HS-5 (cell line): ENCODE measurements around the gene FTHL17.

ENCODE experiments used
- DNase-seq: peaks from one replicate; pipeline ENCODE4 v3.0.0-alpha.2; 2012; ENCODE audit warnings: low read depth

Gene FTHL17

DNA sequence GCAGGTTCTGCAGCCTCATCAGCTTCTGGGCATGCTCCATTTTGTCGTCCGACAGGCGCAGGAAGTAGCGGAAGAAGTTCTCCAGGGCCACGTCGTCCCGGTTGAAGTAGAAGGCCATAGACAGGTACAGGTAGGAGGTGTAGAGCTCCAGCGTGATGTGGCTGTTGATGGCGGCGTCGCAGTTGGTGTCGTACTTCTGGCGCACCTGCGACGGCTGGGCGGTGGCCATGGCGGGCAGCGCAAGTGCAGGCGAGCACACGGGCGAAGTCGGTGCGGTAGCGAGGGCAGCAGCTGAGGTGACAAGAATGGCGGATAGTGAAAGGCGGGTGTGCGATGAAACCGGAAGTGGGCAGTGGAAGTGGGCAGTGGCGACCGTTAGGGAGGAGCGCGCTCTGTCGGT is at the start of gene FTHL17:
Gene FTHL17, minus strand, starts transcription at position 317 of the 400 bp plus-strand sequence. Its CDS starts 88 bp downstream, at position 229.
- no peak for DNase-seq

DNA sequence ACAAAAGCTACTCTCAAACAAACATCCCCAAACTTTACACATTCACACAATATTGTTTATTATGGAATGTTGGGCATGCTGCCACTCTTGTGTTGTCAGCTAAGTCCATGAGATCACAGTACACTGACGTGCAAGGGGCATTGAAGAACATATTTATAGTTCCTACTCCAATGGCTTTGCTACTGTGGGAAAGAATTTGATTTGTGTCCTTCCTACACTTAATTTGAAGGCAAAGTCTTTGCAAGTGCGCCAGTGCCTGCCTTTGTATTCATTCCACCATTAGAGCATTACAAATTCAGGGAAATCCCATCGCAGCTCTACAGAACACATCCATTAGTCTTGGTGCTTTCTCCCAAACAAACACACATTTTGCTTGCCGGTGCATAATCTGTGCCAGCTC is 45.4 kb upstream of the FTHL17 start:
- no peak for DNase-seq

DNA sequence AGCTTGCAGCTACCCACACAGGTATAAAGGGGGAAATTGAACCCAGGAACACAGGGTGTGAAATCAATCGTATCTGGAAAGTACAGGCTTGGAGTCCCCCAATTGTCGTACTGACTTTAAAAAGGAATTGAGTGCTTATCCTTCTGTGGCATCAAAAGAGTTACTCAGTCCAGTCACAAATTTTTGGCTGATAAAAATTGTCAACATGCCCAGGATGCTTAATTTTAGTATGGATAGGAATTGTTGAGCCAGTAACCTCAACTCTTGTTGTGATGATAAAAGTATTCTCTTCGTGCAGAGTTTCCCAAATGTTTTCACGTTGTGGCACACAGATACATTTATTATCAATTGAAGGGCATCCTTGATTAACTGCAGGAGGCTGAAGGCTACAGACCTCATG is 43.6 kb upstream of the FTHL17 start:
- DNase-seq = no peak

DNA sequence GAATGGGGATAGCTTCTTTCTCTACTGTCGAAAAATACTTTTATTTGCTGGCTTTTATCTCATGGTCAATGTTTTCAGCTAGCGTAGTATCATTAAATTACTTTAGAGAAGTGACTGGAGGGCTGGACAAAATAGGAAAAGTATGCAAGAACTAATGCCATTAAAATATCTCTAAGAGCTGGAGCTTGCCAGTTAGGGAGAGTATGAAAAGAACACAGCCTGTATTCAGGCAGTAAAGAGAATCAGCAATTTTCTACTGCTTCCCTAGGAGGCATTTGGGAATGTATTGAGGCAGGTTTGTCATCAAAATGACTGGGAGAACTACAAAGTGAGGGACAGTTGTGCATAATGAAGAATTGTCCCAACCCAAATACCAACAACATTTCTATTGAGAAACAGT is 43.0 kb upstream of the FTHL17 start:
- DNase-seq = no peak

DNA sequence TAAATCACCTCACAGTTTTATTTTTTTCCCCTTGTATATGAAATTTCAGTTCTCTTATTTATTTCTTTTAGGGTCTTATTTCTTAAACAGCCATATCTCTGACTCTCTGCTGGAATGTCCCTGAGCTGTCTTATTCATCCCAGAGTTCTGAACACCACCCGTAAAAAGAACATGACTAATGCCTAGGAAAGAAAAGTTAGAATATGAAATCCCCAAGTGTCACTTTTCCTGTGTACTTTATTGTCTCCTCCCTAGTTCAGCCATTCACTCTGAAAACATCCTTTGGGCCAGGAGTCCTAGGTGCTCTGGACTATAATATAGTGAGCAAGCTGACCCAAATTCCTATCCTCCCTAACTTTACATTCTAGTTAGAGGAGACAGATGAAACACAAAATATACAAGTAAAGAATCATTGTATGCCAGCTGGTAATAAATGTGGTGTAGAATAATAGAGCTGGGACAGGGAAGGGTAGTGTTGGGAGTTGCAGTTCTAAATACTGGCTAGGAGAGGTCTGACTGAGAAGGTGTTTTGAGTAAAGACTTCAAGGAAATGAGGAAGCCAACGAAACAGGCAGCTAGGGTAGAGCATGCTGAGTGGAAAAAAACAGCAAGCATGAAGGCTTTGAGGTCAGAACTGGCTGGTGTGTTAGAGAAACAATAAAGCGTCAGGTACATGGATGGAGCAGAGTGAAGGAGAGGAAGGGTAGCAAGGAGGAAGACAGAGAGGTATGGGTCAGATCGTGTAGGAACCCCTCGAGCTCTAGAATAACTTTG is 40.6 kb upstream of the FTHL17 start:
- no peak for DNase-seq

DNA sequence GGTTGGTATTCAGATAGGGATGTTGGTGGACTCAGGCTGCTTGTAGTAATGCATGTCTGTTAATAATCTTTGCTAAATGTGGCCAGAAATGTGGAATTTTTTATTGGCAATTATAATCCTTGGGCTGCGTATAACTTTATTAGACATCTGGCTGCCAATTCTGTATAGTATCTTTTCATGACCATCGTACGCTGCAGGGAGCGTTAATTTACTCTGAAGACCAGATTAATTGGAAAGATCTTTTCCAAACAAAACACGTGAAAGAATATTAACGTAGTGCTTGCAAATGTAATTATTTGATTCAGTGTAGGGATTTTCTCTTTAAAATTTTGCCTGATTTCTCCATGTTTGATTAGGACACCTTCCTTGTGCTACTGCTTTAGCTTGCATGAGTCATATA is 38.8 kb upstream of the FTHL17 start:
- DNase-seq = no peak

DNA sequence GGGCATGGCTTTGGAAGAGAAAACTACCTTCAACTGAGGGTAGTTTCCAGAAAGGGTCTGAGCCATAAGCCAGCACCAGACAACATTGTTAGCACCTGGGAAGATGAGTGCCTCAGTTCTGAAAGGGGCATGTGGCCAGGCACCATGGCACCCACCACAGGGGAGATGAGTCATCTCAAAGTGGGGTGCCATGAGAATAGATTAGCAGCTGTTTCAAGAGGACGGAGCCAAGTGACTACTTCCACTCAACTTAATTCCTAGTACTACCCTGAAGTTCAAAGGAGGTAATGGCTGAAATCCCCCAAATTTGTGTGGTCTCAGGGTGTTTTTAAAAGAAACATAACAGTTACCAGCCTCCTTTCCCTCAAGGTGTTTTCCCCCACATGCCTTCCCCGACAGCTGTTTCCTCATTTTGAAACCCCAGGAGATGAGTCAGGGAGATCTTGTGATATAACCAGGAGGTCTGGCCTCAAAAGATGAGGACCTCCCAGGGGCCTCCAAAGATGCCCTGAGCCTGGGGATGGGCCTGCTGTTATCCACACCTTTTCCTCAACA is 27.8 kb upstream of the FTHL17 start:
- no peak for DNase-seq

DNA sequence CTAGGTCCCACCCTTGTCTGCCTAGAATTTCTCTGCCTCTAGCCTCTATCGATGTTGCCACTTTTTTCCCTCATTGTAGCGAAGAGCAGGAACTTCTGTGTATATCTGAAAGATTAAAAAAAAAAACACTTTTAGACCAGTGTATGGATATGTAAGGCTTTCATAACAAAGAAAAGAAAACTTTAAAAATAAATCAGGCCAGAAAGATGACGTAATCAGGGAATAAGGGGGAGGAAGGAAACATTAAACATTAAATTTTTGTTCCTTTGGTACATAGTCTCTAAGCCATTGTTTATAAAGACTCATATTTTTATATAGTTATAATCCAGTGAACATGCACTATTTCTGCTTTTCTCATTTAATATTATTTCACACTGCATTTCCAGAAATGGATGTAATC is 26.2 kb upstream of the FTHL17 start:
- no peak for DNase-seq

DNA sequence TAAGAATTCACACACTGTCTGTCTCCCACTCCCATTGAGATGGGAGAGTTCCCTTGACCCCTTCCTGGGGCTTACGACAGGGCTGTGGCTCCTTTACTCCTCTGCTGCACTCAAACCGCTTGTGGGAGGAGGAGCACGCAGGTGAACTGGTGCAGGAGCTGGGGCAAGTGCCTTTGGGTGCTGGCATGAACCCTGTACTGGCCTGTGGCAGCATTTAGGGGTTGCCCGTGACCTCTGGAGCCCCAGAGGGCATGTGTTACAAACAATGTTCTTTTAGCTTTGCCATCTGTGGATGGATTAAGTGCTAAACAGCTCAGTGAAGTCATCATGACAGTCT is 21.8 kb upstream of the FTHL17 start:
- DNase-seq = no peak

DNA sequence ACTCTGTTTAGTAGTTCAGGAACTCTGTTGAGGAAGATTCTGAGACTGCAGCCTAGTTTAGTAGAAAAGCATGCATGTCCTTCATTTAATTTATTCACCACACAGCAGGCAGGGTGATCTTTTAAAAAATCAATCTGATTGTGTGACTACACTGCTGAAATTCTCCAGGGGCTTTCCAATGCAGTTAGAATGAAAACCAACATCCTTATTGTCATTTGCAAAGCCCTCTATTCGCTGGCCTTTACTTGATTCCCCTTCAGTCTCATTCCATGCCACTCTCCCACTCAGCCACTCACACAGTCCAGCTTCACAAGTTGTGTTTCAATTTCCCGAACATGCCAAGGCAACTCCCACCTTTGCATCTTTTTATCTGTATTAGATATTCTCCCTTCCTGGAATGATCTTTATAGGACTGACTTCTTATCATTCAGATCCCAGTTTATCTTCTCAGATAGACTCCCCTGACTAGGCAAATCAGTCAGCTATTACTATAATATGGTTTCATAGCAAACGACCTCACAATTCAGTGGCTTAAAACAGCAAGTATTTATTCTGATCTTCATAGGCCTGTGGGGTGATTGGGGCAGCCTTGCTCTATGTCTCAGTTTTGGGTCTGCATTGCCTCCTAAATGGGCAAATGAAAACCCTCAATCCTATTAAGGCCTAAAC is 21.3 kb upstream of the FTHL17 start:
- DNase-seq = no peak

DNA sequence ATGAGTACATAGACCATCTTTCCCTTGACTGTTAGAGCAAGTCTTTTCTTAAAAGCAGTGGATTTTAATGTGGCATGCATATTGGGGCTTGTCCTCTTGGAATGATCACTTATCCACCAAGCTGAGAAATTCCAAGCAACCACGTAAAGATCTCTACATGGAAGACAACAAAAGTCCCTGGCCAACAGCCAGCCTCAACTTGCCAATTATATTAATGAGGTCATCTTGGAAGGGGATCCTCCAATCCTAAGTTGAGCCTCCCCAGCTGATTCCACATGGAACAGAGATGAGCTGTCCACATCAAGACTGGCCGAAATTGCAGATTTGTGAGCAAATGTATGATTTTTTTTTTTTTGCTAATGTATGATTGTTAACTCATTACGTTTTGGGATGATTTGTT is 20.6 kb upstream of the FTHL17 start:
- DNase-seq = no peak

DNA sequence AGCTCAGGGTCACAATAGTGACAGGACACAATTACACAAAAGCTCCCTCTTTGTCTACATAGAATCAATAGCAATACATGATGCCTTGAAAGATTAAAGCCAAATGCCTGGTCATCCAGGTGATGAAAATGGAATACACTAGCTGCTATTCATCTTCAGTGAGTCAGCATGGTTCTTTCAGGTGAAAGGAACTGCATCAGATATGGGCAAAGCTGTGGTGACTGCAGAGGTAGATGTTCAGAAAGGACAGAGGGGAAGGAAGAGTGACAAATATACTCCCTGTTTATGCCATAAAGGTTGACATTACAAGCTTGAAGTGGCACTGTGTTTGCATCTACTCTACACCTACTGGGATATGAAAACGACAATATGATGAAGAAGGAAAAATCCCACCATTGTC is 20.0 kb upstream of the FTHL17 start:
- no peak for DNase-seq

DNA sequence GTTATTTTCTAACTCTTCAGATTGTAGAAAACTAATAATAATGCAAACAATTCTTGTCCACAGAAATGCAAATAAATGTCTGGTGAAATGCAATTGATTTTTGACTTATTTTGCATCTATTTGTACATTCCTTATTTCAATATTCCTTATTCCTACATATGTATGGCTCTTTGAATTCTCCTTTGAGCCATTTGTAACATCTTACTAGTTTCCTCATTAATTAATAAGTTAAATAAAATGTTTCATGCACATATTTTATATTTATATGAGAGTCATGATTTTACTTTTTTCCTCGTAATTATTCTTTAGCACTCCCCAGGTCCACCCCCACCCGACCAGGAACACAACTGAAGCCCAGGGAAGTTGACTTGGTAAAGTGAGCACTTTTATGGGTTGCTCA is 2.7 kb upstream of the FTHL17 start:
- DNase-seq = no peak

DNA sequence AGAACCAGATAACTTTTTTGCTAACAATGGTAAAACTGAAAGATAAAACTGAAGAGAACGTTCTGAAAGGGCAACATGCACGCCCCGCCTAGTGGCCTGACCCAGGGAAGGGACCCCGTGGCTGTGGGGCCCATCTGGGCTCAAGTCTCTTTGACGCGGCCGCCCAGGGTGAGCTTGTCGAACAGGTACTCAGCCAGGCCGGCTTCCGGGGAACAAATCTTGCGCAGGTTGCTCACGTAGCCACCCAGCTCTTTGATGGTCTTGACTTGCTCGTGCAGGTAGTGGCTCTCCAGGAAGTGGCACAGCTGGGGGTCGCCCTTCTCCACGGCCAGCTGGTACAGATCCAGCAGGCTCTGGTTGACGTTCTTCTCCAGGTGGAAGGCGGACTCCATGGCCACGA is 579 bp downstream of the FTHL17 start:
- DNase-seq = no peak

DNA sequence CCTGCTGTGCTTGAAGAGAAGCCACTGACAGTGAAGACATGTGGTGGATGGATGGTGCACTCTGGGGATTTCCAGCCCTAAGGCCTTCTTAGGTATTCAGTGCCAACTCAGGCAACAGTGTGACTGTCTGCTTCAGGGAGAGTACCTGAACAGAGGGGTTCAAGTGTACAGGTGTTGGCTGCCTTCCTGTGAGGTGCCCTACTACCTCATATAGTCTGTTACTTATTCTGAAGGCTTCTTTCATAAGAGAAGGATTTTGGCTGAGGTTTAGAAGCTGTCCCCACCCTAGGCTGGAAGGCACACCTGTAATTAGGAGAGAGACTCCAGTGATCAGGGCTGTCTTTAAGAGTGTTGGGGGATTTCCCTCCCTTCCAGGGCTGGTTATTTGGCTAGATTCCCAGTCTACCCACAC is 1.8 kb downstream of the FTHL17 start:
- no peak for DNase-seq

DNA sequence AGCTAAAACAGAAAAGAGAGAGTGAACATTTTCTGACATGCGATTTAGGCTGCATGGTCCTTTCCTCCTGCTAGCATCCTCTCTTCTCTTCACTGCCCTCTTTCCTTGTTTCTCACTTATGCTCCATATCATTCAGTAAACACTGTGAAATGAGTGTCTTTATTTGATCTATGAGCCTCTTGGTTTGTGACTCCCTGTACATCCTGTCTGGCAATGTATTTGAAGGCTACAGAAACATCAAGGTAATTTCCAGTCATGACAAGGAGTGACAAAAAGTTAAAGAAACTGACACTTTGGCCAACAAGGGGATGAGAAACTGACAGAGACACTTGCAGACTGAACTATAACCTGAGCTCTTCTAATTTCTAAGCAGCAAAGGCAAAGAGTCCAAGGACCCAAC is 8.7 kb downstream of the FTHL17 start:
- no peak for DNase-seq

DNA sequence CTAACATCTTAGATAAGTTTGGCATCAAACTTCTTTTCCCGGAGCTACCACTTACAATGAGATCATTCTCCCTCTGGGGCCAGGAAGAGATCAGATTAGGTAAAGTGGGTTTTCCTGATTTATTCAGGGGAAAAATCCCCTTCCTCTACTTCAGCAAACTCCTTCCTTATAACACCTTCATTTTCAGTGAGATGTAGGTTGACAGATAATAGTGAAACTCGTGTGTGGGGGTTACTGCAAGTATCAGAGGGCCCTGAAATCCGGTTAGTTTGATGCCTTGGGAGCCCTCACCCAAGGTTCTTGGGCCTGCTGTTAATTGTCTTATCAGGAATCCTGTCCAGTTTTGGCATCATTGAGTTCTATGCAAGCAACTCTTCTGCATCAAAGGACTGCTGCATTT is 10.8 kb downstream of the FTHL17 start:
- no peak for DNase-seq

DNA sequence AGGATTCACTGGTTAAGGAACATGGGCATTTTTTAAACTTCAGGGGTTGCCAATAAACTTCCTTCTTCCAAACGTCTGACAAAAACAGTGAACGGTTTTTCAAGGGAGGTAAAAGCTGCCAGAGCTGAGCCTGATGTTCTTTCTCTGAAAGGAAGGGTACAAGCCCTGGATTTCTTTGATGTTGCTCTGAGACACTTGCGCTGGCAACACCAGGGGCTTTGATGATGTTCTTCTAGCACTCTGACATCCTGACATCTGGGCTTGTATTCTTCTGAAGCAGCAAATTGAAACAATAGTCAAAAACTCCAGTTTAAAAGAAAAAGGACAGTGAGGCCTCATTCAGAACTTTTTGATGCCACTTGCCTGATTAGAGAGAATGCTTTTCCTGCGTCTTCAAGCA is 11.8 kb downstream of the FTHL17 start:
- no peak for DNase-seq

DNA sequence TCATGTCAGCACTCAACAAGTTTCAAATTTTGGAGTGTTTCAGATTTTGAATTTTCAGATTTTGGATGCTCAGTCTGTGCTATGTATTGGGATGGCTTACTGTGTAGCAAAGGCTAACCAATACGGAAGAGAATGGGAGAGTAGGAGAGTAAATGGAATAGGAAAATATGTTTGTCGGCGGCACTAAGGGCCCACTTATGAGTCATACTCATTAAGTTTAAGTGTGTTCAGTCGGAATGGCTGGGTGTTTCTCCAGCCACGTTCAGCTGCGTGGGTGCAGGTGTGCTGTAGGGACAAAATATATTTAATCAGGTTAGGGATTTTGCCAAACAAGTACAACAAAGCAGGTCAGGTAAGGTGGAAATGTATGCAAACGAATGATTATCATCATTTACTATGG is 13.6 kb downstream of the FTHL17 start:
- DNase-seq = no peak

DNA sequence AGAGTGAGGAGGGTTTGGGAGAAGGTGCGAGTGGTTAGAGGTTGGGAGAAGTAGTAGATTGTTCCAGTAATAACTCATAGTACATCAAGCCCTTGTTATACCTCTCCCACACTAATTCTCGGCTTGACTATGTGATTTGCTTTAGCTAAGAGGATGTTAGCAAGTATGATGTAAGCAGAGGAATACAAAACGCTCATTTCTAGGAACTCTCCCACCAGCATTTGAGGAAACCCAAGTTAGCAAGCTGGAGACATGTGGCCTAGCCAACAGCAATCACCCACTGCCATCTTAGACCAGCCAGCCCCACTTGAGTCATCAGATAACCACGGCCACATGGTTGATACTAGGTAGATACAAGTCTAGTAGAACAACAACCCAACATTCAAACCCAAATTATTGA is 14.2 kb downstream of the FTHL17 start:
- DNase-seq = no peak

DNA sequence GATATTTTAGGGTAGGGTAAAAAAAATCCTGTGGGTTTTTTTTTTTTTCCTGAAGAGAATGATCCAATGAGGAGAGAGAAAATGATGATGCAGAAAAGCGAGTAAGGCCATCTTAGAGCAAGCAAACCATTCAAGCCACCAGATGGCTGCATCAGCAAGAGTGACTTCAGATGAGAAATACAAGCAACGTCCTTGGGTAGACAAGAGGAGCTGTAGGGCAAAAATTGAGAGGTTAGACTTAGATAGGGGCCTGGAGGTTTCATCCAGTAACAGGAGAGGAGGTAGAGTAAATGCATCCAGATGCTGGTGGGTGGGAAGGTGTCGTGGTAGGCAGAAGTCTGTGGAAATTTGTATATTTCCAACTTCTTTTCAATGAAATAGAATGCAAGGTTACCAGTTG is 14.6 kb downstream of the FTHL17 start:
- no peak for DNase-seq

DNA sequence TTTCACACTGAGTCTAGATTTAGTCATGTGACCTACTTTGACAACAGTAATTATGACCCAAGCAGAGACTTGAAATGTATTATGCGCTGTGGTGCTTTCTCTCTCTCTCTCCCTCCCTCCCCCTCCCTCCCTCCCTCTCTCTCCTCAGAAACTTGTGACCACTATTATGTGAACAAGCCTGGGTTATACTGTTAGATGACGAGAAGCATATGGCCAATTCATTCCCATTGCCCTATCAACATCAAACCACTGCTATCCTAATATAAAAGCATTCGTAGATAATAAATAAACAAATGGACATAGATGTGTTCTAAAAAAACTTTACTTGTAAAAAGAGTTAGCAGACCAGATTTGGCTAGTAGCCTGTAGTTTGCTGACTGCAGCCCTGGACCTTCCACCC is 18.2 kb downstream of the FTHL17 start:
- no peak for DNase-seq

DNA sequence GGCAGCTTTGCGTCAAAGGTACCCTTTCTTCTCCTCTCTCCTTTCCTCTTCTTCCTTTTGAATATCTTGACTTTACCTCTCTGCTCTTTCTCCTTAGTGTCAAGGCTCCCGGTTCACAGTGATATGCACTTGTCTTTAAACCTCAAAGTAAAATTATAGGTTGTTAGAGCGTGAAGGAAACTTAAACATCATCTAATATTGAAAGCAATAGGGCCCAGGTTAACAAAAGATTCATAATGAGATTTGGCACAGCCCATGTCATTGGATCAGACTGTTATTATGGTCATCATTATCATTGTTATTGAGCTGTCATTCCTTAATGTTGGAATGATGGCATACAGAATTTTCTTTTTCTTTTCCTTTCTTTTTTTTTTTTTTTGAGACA is 32.5 kb downstream of the FTHL17 start:
- no peak for DNase-seq
